Measurements from ENCODE around the gene KARS1. TPM values are rescaled to one million over a fixed set of nuclear protein-coding genes. Genes with fewer than 3 reads are reported as not detected.

The KARS1 gene
- total and polyA plus RNA-seq, 12 donors: 68.0 to 145 (median 128) TPM

GRCh38 chr16:75660726-75661302, 13.3 kb upstream of the KARS1 start:
- H3K4me1 ChIP-seq: peaks cover 0 to 32% (median 13%) of the 10 kb centered on the region in 9 donors
- peak overlapping the region in 2 of 10 donors; percentile 33 for H3K27ac ChIP-seq
- peaks cover 0 to 63% (median 33%) of the 10 kb centered on the region in 9 donors for H3K36me3 ChIP-seq
- ATAC-seq (peak in 3 of 8 donors; percentile 25 to 52 (median 32)), DNase-seq (no peak)
- H3K4me3 ChIP-seq: no peak overlapping the region
- no peak for TF ChIP-seq CTCF (IDR thresholded peaks at IDR 0.05)
- WGBS, 2 donors: 48 to 71% methylated on average over 4 of the region's 4 CpGs
- H3K27me3 ChIP-seq: no peaks in the 10 kb centered on the region
- intact Hi-C loops (cut with DNase I): loop anchor here in 2 of 10 donors (5.0 to 10.0 kb wide), 2 partner anchors 101 to 104 kb away; no protein-coding TSS in a partner anchor
- no peaks in the 10 kb centered on the region for H3K9me3 ChIP-seq

- ATAC-seq (no peak), DNase-seq (no peak)
- peaks cover 0 to 33% (median 13%) of the 10 kb centered on the region in 9 donors for H3K4me1 ChIP-seq
- peak overlapping the region in 2 of 10 donors; percentile 33 for H3K27ac ChIP-seq
- H3K36me3 ChIP-seq: peaks cover 0 to 68% (median 38%) of the 10 kb centered on the region in 9 donors
- no peaks in the 10 kb centered on the region for H3K27me3 ChIP-seq
- no peak for TF ChIP-seq CTCF (IDR thresholded peaks at IDR 0.05)
- H3K4me3 ChIP-seq: no peak overlapping the region
- 80 to 89% methylated on average over 6 of the region's 6 CpGs for WGBS, 2 donors
- intact Hi-C loops (cut with DNase I): loop anchor here in 2 of 10 donors (5.0 to 10.0 kb wide), 2 partner anchors 102 to 104 kb away; no protein-coding TSS in a partner anchor
- no peaks in the 10 kb centered on the region for H3K9me3 ChIP-seq
Measured at GRCh38 chr16:75660321-75660720, 12.9 kb upstream of the KARS1 start.

- no peak for TF ChIP-seq CTCF (IDR thresholded peaks at IDR 0.05)
- H3K27me3 ChIP-seq: no peaks in the 10 kb centered on the region
- DNase-seq (no peak), ATAC-seq (no peak)
- peaks cover 0 to 50% (median 22%) of the 10 kb centered on the region in 9 donors for H3K4me1 ChIP-seq
- intact Hi-C loops (cut with DNase I): loop anchor here in 3 of 10 donors (10.0 kb wide), 2 partner anchors 107 to 1537 kb away; partner anchors contain the start of genes MON1B (in 1 of the 3) and SYCE1L (in 1 of the 3)
- WGBS, 2 donors: 92 to 93% methylated on average over 2 of the region's 2 CpGs
- no peaks in the 10 kb centered on the region for H3K9me3 ChIP-seq
- no peak overlapping the region for H3K4me3 ChIP-seq
- no peak overlapping the region for H3K27ac ChIP-seq
- peaks cover 0 to 82% (median 51%) of the 10 kb centered on the region in 9 donors for H3K36me3 ChIP-seq
Measured at GRCh38 chr16:75658175-75658574, 10.7 kb upstream of the KARS1 start.

- peaks cover 0 to 54% (median 47%) of the 10 kb centered on the region in 9 donors for H3K36me3 ChIP-seq
Measured at GRCh38 chr16:75653922-75654321, 6.5 kb upstream of the KARS1 start.

More at GRCh38 chr16:75653922-75654321, 6.5 kb upstream of the KARS1 start:
- TF ChIP-seq CTCF (IDR thresholded peaks at IDR 0.05): no peak
- no peaks in the 10 kb centered on the region for H3K9me3 ChIP-seq
- intact Hi-C loops (cut with DNase I): loop anchor here in 4 of 10 donors (5.0 to 10.0 kb wide), 3 partner anchors 108 to 1541 kb away; partner anchors contain the start of genes MON1B (in 1 of the 4) and SYCE1L (in 1 of the 4)
- no peak for ATAC-seq
- H3K4me1 ChIP-seq: peaks cover 0 to 70% (median 46%) of the 10 kb centered on the region in 9 donors
- no peaks in the 10 kb centered on the region for H3K27me3 ChIP-seq
- WGBS, 2 donors: 38 to 41% methylated on average over 1 of the region's 1 CpG
- no peak overlapping the region for H3K4me3 ChIP-seq
- no peak overlapping the region for H3K27ac ChIP-seq
- DNase-seq: no peak
